GM10266 (cell line): ENCODE data around the gene GLCE.

ENCODE experiments used
- DNase-seq: peaks from one replicate; pipeline ENCODE4 v3.0.0; 2012; ENCODE audit errors: extremely low spot score
- TF ChIP-seq, protein P1 (sequence below): IDR thresholded peaks from 2 replicates; pipeline ENCODE4 v1.5.1; 2012; ENCODE audit warnings: mild to moderate bottlenecking, low read depth; ENCODE audit not compliant: control insufficient read depth, insufficient read depth; ENCODE audit errors: missing control alignments

Gene GLCE

DNA sequence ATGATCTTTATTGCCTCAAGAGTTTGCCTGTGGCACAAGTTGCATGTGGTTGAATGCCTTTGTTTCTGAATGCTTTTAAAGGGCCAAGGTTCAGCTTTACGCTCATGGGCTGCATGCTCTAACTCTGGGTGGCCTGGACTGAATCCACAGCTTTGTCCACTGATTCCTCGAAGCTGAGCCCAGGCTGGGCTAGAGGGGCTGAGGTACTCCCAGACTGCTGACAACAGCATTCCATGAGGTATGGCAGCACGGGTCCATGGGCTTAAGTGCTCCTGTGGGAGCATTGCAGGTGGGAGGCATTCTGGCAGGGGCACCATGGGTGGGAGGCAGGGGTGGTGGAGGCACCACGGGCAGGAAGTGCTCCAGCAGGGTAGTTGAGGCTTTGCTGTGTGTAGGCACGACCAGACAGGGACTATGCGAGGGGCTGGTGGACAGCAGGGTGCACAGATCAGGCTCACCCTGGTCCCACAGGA is 61.6 kb downstream of the GLCE start:
- no peak for DNase-seq
- TF ChIP-seq, protein P1, sequence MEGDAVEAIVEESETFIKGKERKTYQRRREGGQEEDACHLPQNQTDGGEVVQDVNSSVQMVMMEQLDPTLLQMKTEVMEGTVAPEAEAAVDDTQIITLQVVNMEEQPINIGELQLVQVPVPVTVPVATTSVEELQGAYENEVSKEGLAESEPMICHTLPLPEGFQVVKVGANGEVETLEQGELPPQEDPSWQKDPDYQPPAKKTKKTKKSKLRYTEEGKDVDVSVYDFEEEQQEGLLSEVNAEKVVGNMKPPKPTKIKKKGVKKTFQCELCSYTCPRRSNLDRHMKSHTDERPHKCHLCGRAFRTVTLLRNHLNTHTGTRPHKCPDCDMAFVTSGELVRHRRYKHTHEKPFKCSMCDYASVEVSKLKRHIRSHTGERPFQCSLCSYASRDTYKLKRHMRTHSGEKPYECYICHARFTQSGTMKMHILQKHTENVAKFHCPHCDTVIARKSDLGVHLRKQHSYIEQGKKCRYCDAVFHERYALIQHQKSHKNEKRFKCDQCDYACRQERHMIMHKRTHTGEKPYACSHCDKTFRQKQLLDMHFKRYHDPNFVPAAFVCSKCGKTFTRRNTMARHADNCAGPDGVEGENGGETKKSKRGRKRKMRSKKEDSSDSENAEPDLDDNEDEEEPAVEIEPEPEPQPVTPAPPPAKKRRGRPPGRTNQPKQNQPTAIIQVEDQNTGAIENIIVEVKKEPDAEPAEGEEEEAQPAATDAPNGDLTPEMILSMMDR = no peak

DNA sequence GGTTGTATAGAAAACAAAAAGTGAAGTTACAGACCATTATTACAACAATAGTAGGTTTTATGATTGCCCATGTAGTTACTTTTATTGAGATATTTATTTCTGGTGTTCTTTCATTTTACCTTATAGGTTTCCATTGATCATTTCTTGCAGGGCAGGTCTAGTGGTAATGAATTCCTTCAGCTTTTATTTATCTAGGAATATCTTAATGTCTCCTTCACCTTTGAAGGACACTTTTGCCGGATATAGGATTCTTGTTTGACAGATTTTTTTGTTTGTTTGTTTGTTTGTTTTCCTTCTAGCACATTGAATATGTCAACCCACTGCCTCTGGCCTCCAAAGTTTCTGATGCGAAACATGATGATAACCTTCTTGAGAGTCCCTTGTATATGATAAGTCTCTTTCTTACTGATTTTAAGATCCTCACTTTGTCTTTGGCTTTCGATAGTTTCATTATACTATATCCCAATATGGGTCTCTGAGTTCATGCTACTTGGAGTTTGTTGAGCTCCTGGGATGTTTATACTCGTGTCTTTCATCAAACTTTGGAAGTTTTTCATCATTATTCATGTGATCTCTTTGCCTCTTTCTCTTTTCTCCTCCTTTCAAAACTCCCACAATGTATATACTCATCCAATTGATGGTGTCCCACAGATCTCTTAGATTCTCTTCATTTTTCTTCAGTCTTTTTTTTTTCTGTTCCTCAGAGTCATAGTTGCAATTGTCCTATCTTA is 62.8 kb downstream of the GLCE start:
- no peak for DNase-seq
- TF ChIP-seq, protein P1 = no peak

DNA sequence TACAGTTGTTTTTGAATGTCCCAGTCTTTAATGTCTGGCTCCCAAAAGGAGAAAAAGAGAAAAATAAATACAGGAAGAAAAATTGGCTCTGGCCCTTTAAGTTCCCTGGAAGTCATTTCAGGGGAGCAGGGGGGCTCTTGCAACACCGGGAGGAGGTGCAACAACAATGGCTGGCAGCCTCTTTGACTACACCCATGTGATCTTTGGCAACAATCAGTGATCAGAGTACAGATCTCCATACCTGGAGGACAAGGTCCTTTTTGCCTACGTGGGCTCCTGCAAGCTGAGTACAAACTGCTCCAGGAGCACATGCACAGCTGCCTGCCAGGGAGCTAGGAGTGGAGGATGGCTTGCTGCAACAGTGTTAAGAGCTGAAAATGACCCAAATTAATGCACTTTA is 63.9 kb downstream of the GLCE start:
- TF ChIP-seq, protein P1 = no peak
- no peak for DNase-seq

DNA sequence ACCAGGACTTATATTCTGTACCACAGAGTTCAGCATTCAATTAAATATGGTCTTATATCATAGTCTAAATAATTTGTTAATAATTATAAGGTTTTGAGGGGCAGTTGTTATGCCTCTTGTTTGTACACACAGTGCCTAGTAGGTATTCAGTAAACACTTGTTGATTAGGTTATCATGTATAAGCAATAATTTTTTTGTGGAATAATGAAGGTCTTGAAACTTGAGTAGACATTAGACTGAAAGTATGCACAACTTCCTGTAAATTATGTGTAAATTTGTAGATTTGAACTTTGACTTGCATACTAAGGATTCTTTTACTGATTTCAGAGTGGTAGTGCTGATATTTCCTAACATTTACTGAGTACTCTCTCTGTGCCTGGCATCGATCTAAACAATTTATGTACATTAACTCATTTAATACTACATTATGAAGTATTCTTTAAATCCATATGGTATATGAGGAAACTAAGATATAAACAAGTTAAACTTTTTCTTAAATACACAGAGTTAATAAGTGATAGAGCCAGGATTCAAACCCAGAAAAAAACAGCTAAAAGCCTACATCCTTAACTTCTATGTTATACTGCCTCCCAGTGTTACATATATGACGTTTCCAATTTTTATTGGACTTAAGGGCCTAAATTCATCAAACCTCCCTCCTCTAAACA is 65.1 kb downstream of the GLCE start:
- TF ChIP-seq, protein P1 = no peak
- DNase-seq = no peak

DNA sequence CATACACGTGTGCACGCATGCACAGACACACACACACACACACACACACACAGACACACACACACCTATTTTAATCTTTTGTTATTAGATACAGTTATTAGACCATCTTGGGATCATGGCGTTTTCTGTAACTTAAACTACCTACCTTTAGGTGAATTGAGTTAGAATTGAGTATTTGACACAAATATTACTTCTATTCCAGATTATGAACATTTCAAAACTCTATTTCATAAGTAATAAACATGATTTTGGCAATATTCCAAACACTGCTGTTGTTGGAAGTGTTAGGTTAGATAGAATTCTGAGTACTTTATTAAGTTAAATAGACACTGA is 65.6 kb downstream of the GLCE start:
- TF ChIP-seq, protein P1 = no peak
- no peak for DNase-seq

DNA sequence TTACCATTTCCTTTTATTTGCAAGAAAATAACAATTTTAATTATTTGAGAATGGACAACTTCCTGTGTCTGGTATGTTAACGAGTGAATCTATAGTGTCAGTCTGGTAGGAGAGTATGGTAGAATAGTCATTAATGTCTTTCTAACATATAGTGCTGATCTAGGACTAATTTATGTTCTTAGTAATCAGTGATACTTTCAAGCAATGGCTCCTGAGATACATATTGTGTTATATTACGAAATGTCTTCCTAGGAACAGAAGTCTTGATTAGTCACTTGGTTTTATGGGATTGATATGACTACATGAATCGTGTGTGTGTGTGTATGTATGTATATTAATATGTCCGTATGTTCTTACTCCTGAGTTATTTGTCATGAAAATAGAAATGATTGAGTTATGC is 71.7 kb downstream of the GLCE start:
- TF ChIP-seq, protein P1 = no peak
- no peak for DNase-seq

DNA sequence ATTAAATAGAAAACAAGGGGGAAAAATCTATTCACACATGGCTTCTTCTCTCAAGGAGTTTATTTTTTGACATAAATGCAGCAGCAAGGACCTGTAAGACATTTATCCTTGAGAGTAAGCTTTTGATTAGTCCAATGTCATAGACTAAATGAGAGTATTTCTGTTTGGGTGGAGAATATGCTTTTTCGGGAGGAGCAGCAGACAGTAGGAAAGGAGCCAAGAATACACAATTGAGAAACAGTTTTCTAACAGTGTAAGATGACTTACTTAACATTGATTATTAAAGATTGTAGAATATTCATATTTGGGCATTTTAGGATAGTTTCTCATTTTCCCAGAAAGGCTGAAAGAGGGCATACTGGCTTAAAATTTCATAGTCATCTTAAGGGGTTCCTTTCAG is 72.3 kb downstream of the GLCE start:
- TF ChIP-seq, protein P1 = no peak
- no peak for DNase-seq
